Omental fat pad (tissue), 4 donors: Measurements from ENCODE around the gene OS9. TPM values are rescaled to one million over a fixed set of nuclear protein-coding genes. Genes with fewer than 3 reads are reported as not detected.

Experiments used
- ATAC-seq: fragments of 150-250 bp; one replicate; pipeline ENCODE4 v1.9.1; 2016; ENCODE audit warnings: mild to moderate bottlenecking, moderate library complexity; ENCODE audit not compliant: low FRiP score
- DNase-seq: peaks from one replicate; pipeline ENCODE4 v3.0.0-alpha.2; 2019; ENCODE audit warnings: low spot score
- CTCF ChIP-seq, 3 donors: fragments of 450-650 bp; IDR thresholded peaks; one replicate each; pipeline ENCODE4 v1.5.1; 2016 to 2017; ENCODE audit warnings: antibody characterized with exemption in 3 of 3, mild to moderate bottlenecking in 3 of 3, moderate library complexity in 2 of 3
- total RNA-seq, 4 donors: library from RNA; depleted of rRNA; stranded (reverse); fragments of >200 nt; gene quantifications; one replicate each; pipeline ENCODE4 v1.1.0, GENCODE V29; 2016

The OS9 gene
- total RNA-seq, 4 donors from 2014 or later = 259 to 325 (median 286) TPM

- TF ChIP-seq CTCF (IDR thresholded peaks at IDR 0.05) = no peak
- DNase-seq = no peak
- ATAC-seq = no peak
Measured at GRCh38 chr12:57752668-57753000, 58.7 kb downstream of the OS9 start.

GRCh38 chr12:57753756-57754337, 59.9 kb downstream of the OS9 start:
- TF ChIP-seq CTCF (IDR thresholded peaks at IDR 0.05) = no peak
- DNase-seq = no peak
- ATAC-seq = no peak

- no peak for TF ChIP-seq CTCF (IDR thresholded peaks at IDR 0.05)
- DNase-seq = no peak
- ATAC-seq = no peak
Measured at GRCh38 chr12:57754411-57755193, 60.7 kb downstream of the OS9 start, which contains the start of gene MARCHF9. Gene MARCHF9 (plus strand): TSS chr12:57755103. CDS start chr12:57755529, 426 bp downstream.

GRCh38 chr12:57755194-57755453, 61.2 kb downstream of the OS9 start:
- no peak for TF ChIP-seq CTCF (IDR thresholded peaks at IDR 0.05)
- DNase-seq = no peak

GRCh38 chr12:57755454-57756372, 61.8 kb downstream of the OS9 start:
- ATAC-seq = no peak

More at GRCh38 chr12:57755194-57755453, 61.2 kb downstream of the OS9 start:
- ATAC-seq = no peak

More at GRCh38 chr12:57755454-57756372, 61.8 kb downstream of the OS9 start:
- DNase-seq = no peak
- no peak for TF ChIP-seq CTCF (IDR thresholded peaks at IDR 0.05)
